ENCODE data around the gene IFITM5.
"Not testable (repeated sequence)": the region's sequence is repeated elsewhere in the genome, so short reads cannot be mapped to it uniquely, and the experiment has no call there.

Gene IFITM5

DNA sequence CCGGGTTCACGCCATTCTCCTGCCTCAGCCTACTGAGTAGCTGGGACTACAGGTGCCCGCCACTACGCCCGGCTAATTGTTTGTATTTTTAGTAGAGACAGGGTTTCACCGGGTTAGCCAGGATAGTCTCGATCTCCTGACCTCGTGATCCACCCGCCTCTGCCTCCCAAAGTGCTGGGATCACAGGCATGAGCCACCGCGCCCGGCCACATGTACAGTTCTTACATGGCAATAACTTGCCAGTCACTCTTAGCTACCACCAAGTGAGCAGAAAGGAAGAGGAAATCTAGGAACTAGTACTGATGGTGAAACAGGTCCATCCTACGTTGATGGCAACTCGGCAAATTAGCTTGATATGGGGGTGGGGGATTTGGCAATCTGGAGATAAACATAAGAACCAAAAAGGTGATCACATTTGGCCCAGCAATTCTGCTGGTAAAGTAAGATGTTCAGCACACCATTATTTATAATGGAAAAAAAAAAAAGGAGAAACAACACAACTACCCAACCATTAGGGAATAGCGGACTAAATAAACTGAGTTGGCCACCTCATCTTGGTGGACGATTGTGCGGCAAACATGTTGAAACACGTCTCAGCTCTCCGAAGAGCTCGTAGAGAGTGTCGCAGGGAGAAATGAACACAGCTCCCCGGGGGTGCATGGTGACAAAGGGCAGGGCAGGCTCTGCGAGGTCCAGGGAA lies 15.8 kb downstream of the IFITM5 start:
- no peak for DNase-seq (ENCODE audit: low read depth)

DNA sequence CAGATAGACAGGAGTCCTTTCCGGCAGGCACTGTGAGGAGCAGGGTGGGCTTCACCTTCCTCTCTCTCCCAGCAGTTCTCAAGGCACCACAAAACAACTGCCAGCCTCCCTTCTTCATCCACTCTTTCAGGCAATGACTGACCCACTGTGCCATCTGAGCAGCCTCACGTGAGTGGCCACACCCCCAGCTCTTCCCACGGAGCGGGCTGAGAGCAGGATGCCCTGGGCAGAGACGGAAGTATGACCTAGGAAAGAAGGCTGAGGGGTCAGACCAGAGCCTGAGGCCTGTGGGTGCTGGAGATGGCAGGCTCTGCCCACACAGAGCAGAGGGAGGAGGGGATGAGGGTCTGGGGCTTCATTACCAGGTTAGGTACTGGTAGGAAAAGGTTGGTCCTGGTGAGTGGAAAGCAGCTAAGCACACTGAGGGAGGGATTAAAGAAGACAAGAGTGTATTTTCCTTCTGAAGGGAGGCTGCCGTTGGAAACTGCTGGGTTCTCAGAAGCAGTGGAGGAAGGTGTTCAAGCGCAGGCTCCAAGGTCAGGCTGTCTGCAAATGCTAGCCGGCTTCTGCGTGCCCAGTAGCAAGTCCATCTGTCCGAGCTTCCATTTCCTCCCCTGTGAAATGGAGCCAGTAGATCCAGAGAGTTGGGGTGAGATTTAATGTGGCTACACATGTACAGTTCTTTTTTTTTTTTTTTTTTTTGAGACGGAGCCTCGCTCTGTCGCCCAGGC lies 16.5 kb downstream of the IFITM5 start:
- DNase-seq (ENCODE audit: low read depth): no peak

DNA sequence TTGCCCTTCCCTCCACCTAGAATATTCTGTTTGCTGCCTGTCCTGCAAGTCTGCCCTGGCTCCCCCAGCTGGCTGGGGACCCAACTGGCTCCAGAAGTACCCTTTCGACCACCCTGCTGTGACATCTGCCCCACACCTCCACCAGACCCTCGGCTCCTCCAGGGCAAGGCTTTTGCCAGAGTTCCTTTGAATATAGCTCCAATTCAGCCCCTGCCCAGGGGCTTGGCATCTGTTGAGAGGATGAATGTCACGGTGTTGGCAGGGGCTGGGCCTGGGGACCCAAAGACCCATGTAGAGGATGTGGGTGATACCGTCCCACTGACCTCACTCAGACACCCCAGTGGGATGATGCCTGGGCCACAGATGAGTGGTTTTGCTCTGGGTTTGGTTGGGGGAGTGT lies 17.2 kb downstream of the IFITM5 start:
- DNase-seq (ENCODE audit: low read depth): no peak

DNA sequence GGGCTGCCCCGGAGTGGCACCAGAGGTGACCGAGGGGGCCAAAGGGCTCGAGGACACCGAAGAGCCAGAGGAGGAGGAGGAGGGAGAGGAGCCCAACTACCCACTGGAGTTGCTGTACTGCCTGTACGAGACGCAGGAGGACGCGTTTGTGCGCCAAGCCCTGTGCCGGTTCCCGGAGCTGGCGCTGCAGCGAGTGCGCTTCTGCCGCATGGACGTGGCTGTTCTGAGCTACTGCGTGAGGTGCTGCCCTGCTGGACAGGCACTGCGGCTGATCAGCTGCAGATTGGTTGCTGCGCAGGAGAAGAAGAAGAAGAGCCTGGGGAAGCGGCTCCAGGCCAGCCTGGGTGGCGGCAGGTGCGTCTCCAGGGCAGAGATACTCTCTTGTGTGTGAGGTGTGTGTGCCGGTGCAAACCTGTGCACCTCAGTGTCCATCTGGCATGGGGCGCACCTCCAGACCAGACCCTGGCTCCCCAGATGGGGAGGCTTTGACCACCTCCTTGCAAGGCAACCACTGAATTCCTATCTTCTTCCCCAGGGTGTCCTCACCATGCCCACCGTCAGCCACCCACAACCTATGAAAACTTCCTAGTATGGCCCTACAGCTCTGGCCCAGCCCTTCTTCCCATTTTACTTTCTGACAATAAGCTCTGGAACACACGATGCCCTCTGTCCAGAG lies 17.7 kb downstream of the IFITM5 start:
- DNase-seq (ENCODE audit: low read depth): no peak

DNA sequence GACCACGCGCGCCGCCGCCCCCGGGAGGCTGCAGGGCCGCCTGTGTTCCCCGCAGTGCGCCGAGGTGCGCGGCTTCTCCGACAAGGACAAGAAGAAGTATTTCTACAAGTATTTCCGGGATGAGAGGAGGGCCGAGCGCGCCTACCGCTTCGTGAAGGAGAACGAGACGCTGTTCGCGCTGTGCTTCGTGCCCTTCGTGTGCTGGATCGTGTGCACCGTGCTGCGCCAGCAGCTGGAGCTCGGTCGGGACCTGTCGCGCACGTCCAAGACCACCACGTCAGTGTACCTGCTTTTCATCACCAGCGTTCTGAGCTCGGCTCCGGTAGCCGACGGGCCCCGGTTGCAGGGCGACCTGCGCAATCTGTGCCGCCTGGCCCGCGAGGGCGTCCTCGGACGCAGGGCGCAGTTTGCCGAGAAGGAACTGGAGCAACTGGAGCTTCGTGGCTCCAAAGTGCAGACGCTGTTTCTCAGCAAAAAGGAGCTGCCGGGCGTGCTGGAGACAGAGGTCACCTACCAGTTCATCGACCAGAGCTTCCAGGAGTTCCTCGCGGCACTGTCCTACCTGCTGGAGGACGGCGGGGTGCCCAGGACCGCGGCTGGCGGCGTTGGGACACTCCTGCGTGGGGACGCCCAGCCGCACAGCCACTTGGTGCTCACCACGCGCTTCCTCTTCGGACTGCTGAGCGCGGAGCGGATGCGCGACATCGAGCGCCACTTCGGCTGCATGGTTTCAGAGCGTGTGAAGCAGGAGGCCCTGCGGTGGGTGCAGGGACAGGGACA lies 18.4 kb downstream of the IFITM5 start:
- no peak for DNase-seq (ENCODE audit: low read depth)

DNA sequence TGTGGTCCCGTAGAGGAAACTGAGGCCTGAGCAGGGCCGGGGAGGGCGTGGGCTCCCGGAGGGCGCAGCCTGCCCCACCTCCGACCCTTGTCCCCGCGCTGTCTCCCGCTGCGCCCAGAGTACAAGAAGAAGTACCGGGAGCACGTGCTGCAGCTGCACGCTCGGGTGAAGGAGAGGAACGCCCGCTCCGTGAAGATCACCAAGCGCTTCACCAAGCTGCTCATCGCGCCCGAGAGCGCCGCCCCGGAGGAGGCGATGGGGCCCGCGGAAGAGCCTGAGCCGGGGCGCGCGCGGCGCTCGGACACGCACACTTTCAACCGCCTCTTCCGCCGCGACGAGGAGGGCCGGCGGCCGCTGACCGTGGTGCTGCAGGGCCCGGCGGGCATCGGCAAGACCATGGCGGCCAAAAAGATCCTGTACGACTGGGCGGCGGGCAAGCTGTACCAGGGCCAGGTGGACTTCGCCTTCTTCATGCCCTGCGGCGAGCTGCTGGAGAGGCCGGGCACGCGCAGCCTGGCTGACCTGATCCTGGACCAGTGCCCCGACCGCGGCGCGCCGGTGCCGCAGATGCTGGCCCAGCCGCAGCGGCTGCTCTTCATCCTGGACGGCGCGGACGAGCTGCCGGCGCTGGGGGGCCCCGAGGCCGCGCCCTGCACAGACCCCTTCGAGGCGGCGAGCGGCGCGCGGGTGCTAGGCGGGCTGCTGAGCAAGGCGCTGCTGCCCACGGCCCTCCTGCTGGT lies 19.2 kb downstream of the IFITM5 start:
- DNase-seq (ENCODE audit: low read depth): no peak

DNA sequence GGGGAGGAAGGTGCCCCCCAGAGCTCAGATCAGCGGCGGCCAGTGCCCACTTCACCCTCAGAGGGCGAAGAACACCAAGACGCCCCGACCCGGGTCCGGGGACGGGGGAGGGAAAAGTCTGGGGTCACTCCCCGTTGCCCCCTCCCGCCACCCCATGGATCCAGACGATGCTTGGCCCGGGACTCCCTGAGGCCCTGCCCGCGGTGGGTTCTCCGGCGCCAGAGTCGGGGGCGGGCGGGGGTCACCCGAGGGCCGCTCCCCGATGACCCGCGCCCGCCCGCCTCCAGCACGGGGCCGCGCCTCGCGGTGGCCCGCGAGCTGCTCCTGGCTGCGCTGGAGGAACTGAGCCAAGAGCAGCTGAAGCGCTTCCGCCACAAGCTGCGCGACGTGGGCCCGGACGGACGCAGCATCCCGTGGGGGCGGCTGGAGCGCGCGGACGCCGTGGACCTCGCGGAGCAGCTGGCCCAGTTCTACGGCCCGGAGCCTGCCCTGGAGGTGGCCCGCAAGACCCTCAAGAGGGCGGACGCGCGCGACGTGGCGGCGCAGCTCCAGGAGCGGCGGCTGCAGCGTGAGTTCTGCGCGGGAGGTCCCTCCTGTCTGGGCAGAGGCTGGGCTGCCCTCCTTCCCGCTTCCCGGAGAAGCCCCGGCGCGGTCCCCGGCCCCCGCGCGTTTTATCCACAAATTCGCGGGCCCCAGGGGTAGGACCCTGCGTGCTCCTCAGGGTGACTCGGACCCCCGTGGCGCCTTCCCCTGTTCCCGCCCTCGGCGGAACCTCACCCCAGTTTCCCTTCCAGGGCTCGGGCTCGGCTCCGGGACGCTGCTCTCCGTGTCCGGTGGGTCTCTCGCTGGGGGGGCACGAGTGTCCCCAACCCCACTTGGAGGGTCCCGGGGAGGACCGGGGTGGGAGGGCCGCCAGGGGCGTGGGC lies 20.0 kb downstream of the IFITM5 start:
- no peak for DNase-seq (ENCODE audit: low read depth)

DNA sequence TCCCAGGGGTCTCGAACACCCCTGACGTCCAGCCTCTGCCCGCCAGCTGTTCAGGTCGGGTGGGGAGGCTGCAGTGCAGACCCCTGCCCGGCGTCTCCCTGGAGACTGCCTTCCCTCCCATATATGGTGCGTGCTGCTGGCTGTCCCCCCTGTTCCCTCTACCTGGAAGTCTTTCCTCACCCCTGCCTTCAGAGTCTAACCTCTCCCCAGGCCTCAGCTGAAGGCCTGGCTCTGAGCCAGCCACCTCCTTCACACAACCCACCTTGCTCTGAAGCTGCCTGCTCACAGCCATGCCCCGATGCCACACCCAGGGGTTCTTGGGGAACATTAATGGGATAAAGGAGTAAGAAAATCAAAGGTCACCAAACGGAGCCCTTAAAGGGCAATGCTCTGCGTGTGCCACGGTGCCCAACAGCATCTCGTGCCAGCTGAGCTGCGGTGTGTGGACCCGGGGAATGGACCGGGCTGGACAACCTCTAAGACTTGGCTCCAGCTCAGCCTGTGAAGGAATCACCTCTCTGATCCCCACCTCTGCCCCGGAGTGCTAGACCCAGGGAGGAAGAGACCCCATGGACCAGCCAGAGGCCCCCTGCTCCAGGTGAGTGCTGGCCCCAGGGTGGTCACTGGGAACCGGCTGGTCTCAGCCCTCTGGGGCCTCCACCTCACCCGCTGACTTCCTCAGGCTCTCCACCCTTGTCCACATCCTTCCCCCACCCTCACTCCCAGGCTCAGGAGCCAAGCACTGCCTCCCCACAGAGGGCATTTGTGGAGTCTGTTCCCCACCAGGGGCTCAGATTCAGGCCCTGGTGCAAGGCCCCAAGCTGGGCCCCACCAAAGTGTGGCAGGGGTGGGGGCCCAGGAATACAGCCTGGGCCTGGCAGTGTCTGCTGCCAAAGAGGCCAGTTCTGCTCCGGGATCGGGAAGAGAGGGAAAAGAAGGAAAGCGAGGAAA lies 21.1 kb downstream of the IFITM5 start, which contains the start of gene NLRP6:
TSS of gene NLRP6 (plus strand) at position 407 of the 951 bp plus-strand sequence. CDS start at position 570, 163 bp downstream.
- no peak for DNase-seq (ENCODE audit: low read depth)

DNA sequence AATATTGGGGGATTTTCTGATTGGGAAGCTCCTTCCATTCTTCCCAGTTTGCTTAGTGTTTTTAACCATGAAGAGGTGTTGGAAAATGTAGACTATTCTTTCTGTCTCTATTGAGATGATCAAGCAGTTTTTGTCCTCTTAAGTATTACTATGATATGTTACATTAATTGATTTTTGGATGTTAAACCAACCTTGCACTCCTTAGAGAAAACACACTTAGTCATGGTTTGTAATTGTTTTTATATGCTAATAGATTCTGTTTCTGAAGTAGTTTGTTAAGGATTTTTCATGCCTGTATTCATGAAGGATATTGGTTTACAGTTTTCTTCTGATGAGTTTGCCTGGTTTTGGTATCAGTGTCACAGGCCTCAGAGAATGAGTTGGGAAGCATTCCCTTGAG lies 23.1 kb downstream of the IFITM5 start:
- DNase-seq (ENCODE audit: low read depth): no peak

DNA sequence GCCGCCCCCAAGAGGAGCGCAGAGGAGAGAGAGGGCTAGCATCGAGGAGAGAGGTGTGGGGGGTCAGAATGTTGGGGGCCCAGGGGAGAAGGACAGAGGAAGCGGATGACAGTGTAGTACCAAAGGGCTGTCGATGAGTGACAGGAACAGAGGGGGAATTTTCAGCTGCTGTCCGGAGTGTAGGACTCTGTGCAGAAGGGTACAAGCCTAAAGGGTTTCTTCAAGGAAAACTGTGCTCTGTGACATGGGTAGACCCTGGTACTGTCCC lies 26.5 kb downstream of the IFITM5 start:
- DNase-seq (ENCODE audit: low read depth): no peak

DNA sequence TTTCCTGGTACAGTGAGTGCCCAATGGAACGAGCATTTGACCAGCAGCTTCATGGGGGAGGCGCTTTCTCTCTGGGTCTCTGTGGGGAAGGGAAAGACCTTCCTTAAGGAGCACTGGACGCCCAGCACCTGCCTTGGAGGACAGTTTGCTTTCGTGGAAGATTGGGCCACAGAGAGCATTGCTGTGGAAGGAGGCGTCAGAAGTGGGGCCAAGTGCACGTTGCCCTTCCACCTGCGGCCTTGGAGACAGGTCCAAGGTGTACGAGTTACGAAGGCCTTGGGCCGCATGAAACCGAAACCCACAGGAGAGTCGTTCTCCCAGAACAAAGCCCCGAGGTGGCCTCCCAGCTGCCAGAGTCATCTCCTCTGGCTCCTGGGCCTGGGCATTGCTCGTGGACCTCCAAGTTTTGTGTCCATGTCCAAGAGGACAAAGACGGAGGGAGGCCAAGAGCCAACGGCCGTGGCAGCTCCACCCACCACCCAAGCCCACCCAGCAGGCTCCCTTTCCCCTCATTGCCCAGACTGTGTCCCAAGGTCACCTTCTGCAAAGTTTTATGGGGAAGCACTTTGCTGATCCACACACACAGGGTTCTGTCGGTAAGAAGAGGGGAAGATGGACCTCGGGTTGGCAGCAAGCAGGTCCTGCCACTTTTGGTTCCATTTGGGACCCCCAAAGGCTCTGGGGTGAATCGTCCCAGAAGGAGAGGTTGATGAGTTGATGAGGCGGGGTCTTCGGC lies 27.0 kb downstream of the IFITM5 start:
- DNase-seq (ENCODE audit: low read depth): no peak

DNA sequence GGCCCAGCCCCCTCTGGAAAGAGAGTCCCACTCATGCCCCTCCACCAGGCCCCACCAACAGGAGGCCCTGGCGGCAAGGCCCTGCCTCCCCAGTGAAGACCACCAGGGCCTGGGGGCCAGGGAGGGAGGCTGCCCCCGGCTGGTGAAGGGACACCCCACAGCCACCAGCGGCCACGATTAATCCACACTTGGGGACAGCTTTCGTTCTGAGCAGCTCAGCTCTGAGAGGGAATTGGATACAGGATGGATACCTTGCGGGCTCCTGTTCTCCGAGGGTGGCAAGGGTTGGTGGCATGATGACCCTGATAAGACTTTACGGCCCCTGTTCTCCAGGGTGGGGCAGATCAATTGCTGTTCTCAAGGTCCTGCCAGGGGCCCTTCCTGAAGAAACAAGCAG lies 28.0 kb downstream of the IFITM5 start:
- no peak for DNase-seq (ENCODE audit: low read depth)

DNA sequence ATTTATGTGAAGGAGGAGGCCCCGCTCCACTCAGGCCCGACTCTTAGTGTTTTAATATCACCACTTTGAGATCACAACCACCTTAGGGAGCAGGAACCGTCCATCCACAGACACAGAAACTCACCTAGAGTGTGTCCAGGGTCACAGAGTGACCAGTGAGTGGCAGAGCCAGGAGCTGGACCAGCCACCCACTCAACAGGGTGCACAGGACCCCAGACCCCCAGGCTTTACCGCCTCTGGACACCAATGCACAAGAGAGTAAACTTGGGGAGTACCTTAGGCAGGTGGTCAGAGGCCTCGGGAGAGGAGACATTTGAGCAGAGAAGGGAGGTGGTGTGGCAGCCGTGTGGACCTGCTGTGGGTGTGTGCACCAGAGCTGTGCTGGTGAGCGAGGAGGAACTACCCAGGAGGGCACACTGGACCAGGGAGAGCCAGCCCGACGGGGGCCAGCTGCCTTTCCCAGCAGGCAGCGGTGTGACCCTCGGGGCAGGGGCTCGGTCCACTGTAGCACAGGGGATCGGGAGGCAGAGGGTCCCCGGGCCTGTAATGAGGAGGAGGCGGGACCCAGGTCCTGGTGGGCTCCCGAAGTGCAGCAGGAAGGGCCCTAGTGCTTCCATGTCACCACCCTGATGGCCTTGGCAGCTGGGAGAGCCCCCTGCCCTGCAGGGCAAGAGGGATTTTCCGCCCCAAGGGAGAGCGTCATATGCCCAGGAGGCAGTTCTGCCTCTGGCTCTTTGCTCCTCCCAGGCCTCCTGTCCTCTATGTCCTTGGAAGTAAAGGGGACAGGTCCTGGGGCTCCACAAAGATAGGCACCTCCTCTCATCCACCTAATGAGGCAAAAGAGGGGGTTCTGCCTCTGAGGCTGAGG lies 28.6 kb downstream of the IFITM5 start:
- no peak for DNase-seq (ENCODE audit: low read depth)

DNA sequence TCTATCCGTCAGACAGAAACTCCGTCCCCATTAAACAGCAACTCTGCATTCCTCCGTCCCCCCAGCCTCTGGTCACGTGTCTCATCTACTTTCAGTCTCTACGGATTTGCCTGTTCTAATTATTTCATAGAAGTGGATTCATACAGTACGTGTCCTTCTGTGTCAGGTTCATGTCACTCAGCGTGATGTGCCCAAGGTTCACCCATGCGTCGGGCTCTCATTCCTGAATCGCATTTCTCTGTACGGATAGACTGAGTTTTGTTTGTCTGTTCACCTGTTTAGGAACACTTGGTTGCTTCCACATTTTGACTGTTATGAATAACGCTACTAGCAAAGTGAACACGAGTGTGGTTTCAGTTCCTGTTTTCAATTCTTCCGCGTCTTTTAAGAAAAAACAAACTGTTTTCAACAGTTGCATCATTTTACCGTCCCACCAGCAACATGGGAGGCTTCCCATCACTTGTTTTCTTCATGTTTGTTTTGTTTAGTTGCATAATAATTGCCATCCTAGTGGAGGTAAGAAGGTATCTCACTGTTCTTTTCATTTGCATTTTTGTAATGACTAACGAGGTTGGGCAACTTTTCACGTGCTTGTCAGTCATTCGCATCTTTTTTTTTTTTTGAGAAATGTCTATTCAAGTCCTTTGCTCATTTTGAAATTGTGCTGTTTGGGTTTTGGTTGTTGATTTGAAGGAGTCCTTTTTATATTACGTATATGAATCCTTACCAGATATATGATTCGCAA lies 30.0 kb downstream of the IFITM5 start:
- DNase-seq (ENCODE audit: low read depth): no peak

DNA sequence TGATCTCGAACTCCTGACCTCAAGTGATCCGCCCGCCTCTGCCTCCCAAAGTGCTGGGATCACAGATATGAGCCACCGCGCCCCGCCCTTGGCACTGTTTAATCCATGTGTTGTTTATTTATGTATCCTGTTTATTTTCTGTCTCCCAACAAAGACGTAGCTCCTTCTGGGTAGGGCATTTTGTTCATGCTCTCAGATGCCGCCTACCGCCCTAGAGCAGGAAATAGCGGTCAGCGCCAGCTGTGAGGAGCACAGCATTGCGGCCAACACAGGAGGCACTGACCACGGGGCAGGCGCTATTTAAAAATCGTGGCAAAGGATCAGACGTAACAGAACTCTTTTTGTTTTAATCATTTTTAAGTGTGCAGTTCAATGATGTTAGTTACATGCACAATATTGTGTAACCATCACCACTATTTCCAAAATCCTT lies 30.6 kb downstream of the IFITM5 start:
- not testable (repeated sequence) for DNase-seq (ENCODE audit: low read depth)

DNA sequence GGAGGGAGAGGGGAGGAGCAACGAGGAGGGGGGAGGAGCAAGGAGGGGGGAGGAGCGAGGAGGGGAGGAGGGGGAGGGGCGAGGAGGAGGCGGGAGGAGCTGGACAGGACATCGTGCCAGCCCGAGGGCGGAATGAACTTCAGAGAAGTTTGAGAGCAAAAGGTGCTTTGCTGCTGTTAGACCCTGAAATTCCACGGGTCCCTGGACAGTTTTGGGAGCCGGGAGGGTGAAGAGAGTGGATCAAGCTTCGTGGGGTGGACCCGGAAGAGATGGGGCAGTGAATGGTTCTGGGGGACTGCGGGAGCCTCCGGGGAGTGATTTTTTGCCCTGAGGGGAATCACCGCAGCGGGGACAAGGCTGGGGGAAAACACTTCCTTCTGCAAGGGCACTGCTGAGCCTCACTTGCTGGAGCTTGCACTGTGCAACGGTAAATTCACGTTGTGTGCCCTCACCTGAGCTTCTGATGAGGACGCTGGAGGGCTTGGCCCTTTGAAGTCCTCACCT lies 31.8 kb downstream of the IFITM5 start:
- DNase-seq (ENCODE audit: low read depth): no peak
